OCI-LY7 (cell line): ENCODE measurements around the gene CBFA2T2. TPM values are rescaled to one million over a fixed set of nuclear protein-coding genes. Genes with fewer than 3 reads are reported as not detected.

Experiments used
- BruUV-seq: library from RNA; stranded (reverse); fragments of 400-500 nt; replicated peaks from 2 replicates; lab custom pipeline; 2021; lab: Mats Ljungman, UMichigan
- CTCF ChIA-PET: fragments of 300-600 bp; sonication (Branson Sonifier 250); formaldehyde crosslinking; loops from one replicate; lab custom pipeline; 2022; ENCODE audit warnings: antibody characterized with exemption; ENCODE audit not compliant: unreplicated experiment; lab: Charles Lee
- POLR2A ChIA-PET: fragments of 300-600 bp; sonication (Branson Sonifier 250); formaldehyde crosslinking; loops from one replicate; lab custom pipeline; 2022; ENCODE audit warnings: antibody characterized with exemption; lab: Charles Lee
- DNase-seq: peaks from one replicate; pipeline ENCODE4 v3.0.0-alpha.2; 2015; ENCODE audit warnings: low spot score
- H2AFZ ChIP-seq: fragments of 200-600 bp; sonication (generic), shearing (Covaris generic); 2 replicates; pipeline ENCODE4 v1.6.1; 2014; ENCODE audit warnings: mild to moderate bottlenecking, antibody characterized with exemption, low read length, moderate library complexity
- H3K27ac ChIP-seq: fragments of 200-600 bp; sonication (generic); 2 replicates; pipeline ENCODE4 v1.5.1; 2014; ENCODE audit warnings: mixed run types, low read depth, mild to moderate bottlenecking, moderate library complexity, low read length, inconsistent platforms; ENCODE audit not compliant: poor library complexity, severe bottlenecking
- H3K36me3 ChIP-seq: fragments of 200-600 bp; sonication (generic); 2 replicates; pipeline ENCODE4 v1.6.1; 2014; ENCODE audit warnings: mild to moderate bottlenecking, antibody characterized with exemption, low read length, moderate library complexity, mixed read lengths; ENCODE audit not compliant: insufficient read depth
- H3K4me1 ChIP-seq: fragments of 200-600 bp; sonication (generic); 2 replicates; pipeline ENCODE4 v1.5.1; 2014; ENCODE audit warnings: mild to moderate bottlenecking, low read length; ENCODE audit not compliant: insufficient read depth, poor library complexity, severe bottlenecking
- H3K4me2 ChIP-seq: fragments of 200-600 bp; sonication (generic); 2 replicates; pipeline ENCODE4 v1.6.1; 2014; ENCODE audit warnings: mild to moderate bottlenecking, low read length
- H3K4me3 ChIP-seq: fragments of 200-600 bp; sonication (generic); 2 replicates; pipeline ENCODE4 v1.5.1; 2014; ENCODE audit warnings: mild to moderate bottlenecking, low read depth, low read length; ENCODE audit not compliant: poor library complexity, severe bottlenecking
- H3K79me2 ChIP-seq: fragments of 200-600 bp; sonication (generic); 2 replicates; pipeline ENCODE4 v1.6.1; 2016; ENCODE audit warnings: low read depth, mild to moderate bottlenecking, low read length, moderate library complexity, mixed read lengths; ENCODE audit not compliant: insufficient read depth
- H3K9me2 ChIP-seq: fragments of 200-600 bp; sonication (generic); 2 replicates; pipeline ENCODE4 v1.6.1; 2016; ENCODE audit warnings: mild to moderate bottlenecking, low read length, mixed read lengths; ENCODE audit not compliant: insufficient read depth
- H3K9me3 ChIP-seq: fragments of 200-600 bp; sonication (generic); 2 replicates; pipeline ENCODE4 v1.6.1; 2014; ENCODE audit warnings: mild to moderate bottlenecking, mixed run types, low read length, mixed read lengths
- H4K20me1 ChIP-seq: fragments of 200-600 bp; sonication (generic); 2 replicates; pipeline ENCODE4 v1.6.1; 2014; ENCODE audit warnings: mild to moderate bottlenecking, antibody characterized with exemption, low read length, moderate library complexity, mixed read lengths; ENCODE audit not compliant: insufficient read depth
- CTCF ChIP-seq: fragments of 200-600 bp; sonication (generic); conservative IDR thresholded peaks from 2 replicates; pipeline ENCODE4 v1.5.1; 2014; ENCODE audit warnings: mild to moderate bottlenecking, antibody characterized with exemption, low read length, moderate library complexity, mixed read lengths
- EZH2phosphoT487 ChIP-seq: fragments of 200-600 bp; sonication (generic); IDR thresholded peaks from 2 replicates; pipeline ENCODE4 v1.6.1; 2018; ENCODE audit warnings: low read depth, borderline replicate concordance, mild to moderate bottlenecking, mixed run types, antibody characterized with exemption, low read length, moderate library complexity, mixed read lengths
- intact Hi-C: fragments of 100-400 bp; cut with micrococcal nuclease; formaldehyde crosslinking; loops from one replicate; pipeline ENCODE4 v1.10.0; 2022; ENCODE audit not compliant: unreplicated experiment
- total RNA-seq, 2 experiments: library from RNA; depleted of rRNA in 1 of 2; stranded (reverse); fragments of >200 nt in 1 of 2; shearing (Covaris generic) in 1 of 2; gene quantifications; 2 replicates each; pipeline ENCODE4 v1.2.3, GENCODE V29; 2014 to 2022

Gene CBFA2T2
- total RNA-seq, 2 experiments from 2014 or later = 20.7 to 32.9 TPM

- H3K79me2 ChIP-seq = no peaks in the 10 kb centered on the region
- BruUV-seq = no TSS peak
These were observed 155.1 kb downstream of the CBFA2T2 start for GRCh38 chr20:33645072-33645358.

GRCh38 chr20:33645396-33645795, 155.5 kb downstream of the CBFA2T2 start:
- intact Hi-C loops = no loop called here

More at GRCh38 chr20:33645072-33645358, 155.1 kb downstream of the CBFA2T2 start:
- H3K9me2 ChIP-seq = no peaks in the 10 kb centered on the region
- DNase-seq = no peak
- no peaks in the 10 kb centered on the region for H3K9me3 ChIP-seq
- intact Hi-C loops = no loop called here
- H3K4me3 ChIP-seq = no peak overlapping the region
- no peaks in the 10 kb centered on the region for H3K4me1 ChIP-seq
- peaks cover 5% of the 10 kb centered on the region; the same call in 1 of the 2 replicates for H4K20me1 ChIP-seq
- H3K36me3 ChIP-seq = peaks cover 83% of the 10 kb centered on the region
- no peak overlapping the region for H3K4me2 ChIP-seq
- ChIA-PET POLR2A (no interaction called here), CTCF (no interaction called here)
- H3K27ac ChIP-seq = no peak overlapping the region
- no peak for TF ChIP-seq CTCF
- no peak for TF ChIP-seq EZH2phosphoT487
- no peak overlapping the region for H2AFZ ChIP-seq

More at GRCh38 chr20:33645396-33645795, 155.5 kb downstream of the CBFA2T2 start:
- Histone ChIP-seq H3K4me3 (no peak overlapping the region), H3K4me2 (no peak overlapping the region), H3K9me2 (no peaks in the 10 kb centered on the region), H3K4me1 (no peaks in the 10 kb centered on the region), H3K9me3 (no peaks in the 10 kb centered on the region), H4K20me1 (peaks cover 5% of the 10 kb centered on the region; the same call in 1 of the 2 replicates), H3K36me3 (peaks cover 80% of the 10 kb centered on the region), H2AFZ (no peak overlapping the region), H3K79me2 (no peaks in the 10 kb centered on the region), H3K27ac (no peak overlapping the region)
- no TSS peak for BruUV-seq
- POLR2A ChIA-PET = interaction anchor here (0.6 to 1.2 kb wide), 2 partner anchors 35 to 128 kb away, joined by 3 to 4 read pairs; no protein-coding TSS in a partner anchor
- TF ChIP-seq EZH2phosphoT487 (no peak), CTCF (no peak)
- no peak for DNase-seq
- CTCF ChIA-PET = no interaction called here
